H1 (cell line): Measurements from ENCODE around the gene MRE11. TPM values are rescaled to one million over a fixed set of nuclear protein-coding genes. Genes with fewer than 3 reads are reported as not detected.

ENCODE experiments used
- CHD7 ChIP-seq: fragments of 300-600 bp; sonication (generic); IDR thresholded peaks from 2 replicates; pipeline ENCODE4 v1.7.1; 2012; ENCODE audit warnings: low read length, moderate library complexity, mild to moderate bottlenecking, inconsistent platforms; ENCODE audit not compliant: insufficient replicate concordance
- GABPA ChIP-seq: IDR thresholded peaks from 2 replicates; pipeline ENCODE4 v1.6.1; 2011; ENCODE audit warnings: mild to moderate bottlenecking, low read length, moderate library complexity, borderline replicate concordance; ENCODE audit not compliant: insufficient read depth
- HDAC2 ChIP-seq, 2 experiments: fragments of 300-600 bp in 1 of 2; sonication (generic) in 1 of 2; IDR thresholded peaks; 2 replicates each; pipeline ENCODE4 v1.6.1; 2011 to 2012; ENCODE audit warnings: low read depth in 2 of 2, low read length in 2 of 2, mild to moderate bottlenecking in 2 of 2, moderate library complexity in 2 of 2, borderline replicate concordance in 1 of 2, inconsistent platforms in 1 of 2
- MAFK ChIP-seq: IDR thresholded peaks from 2 replicates; pipeline ENCODE4 v1.6.1; 2012; ENCODE audit warnings: low read depth, mild to moderate bottlenecking, improper control_type of control experiment, low read length
- RXRA ChIP-seq: IDR thresholded peaks from 2 replicates; pipeline ENCODE4 v1.6.1; 2011; ENCODE audit warnings: low read depth, mild to moderate bottlenecking, low read length, moderate library complexity; ENCODE audit not compliant: insufficient read depth
- SIRT6 ChIP-seq: IDR thresholded peaks from one replicate; pipeline ENCODE4 v1.7.1; 2012; ENCODE audit warnings: low read length, inconsistent platforms
- SUZ12 ChIP-seq: fragments of 200-600 bp; sonication (generic); IDR thresholded peaks from 2 replicates; pipeline ENCODE4 v1.6.1; 2012; ENCODE audit warnings: mild to moderate bottlenecking, inconsistent platforms, low read length, moderate library complexity, mixed read lengths
- polyA plus RNA-seq, 7 experiments: library from polyadenylated mRNA; depleted of rRNA in 3 of 7; stranded (reverse) in 5 of 7; unstranded in 2 of 7; fragments of >200 nt in 5 of 7; fragments of 200-250 nt in 2 of 7; gene quantifications; 1 replicate in 5 of 7; 2 replicates in 1 of 7; 4 replicates in 1 of 7; pipeline versions ENCODE4 v1.2.1 to v1.2.3, GENCODE V29; 2011 to 2013; ENCODE audit warnings: missing spikeins in 2 of 7, mixed read lengths in 2 of 7
- total RNA-seq: library from RNA; stranded (reverse); fragmentation: NEBNext Ultra II Directional; extraction: Animal tissue kit (Norgen Biotek cat#: 25700); gene quantifications from 2 replicates; pipeline ENCODE4 v1.2.1, GENCODE V29; 2021

MRE11 gene
- total and polyA plus RNA-seq, 2 of the 8 experiments (the other 6 are each of a cell fraction or from before 2014, with no cell fraction given): 7.2 to 43.4 TPM

- no peak for TF ChIP-seq CHD7
- TF ChIP-seq GABPA: no peak
- TF ChIP-seq RXRA: no peak
- no peak for TF ChIP-seq HDAC2 (IDR thresholded peaks at IDR 0.05; ENCODE audit: borderline replicate concordance in 1 of 2, low read depth in 2 of 2, low read length in 2 of 2)
- no peak for TF ChIP-seq SUZ12
- no peak for TF ChIP-seq MAFK
- TF ChIP-seq SIRT6: no peak
Measured at GRCh38 chr11:94513091-94513490, 19.4 kb upstream of the MRE11 start (continued).
